HG03460 (cell line): ENCODE measurements around the gene FOXO6.

ENCODE experiments used
- ATAC-seq: cut with Tn5 transposase; IDR thresholded peaks from one replicate; pipeline ENCODE4 v1.9.1; 2021; ENCODE audit not compliant: unreplicated experiment

Gene FOXO6

GRCh38 chr1:41397020-41397419 lies 35.8 kb downstream of the FOXO6 start:
- no peak for ATAC-seq

- ATAC-seq = no peak
Measured at GRCh38 chr1:41397753-41398330, 36.6 kb downstream of the FOXO6 start.

DNA sequence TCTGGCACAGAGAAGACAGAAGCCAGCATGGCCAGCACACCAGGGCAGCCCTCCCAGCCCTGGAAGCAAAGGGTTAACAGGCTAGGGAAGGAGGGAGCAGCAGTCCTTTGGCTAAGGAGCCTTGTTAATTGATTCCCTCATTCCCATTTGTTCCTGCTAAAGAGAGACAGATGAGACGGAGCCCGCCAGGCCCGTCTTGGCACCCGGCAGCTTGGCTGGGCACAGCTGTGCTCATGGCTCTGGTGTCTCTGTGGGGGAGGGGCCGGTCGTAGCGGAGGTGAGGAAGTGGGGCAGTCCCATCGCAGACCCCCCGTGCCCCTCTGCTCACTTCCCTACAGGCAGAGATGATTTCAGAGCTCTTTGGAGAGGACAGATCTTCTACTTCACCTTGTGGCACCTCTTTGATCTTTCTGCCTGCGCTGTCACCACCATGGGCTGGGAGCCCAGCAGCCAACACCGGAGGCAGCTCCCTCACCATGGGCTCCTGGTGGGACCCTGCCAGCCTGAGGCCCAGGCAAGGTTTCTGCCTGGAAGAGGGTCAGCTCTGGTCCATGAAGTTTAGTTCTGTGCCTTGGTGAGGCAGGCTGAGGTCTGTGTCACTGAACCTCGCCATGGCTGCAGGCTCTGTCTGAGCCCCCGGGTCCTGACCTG lies 38.0 kb downstream of the FOXO6 start:
- ATAC-seq = no peak

GRCh38 chr1:41400225-41400624 lies 39.0 kb downstream of the FOXO6 start:
- no peak for ATAC-seq

DNA sequence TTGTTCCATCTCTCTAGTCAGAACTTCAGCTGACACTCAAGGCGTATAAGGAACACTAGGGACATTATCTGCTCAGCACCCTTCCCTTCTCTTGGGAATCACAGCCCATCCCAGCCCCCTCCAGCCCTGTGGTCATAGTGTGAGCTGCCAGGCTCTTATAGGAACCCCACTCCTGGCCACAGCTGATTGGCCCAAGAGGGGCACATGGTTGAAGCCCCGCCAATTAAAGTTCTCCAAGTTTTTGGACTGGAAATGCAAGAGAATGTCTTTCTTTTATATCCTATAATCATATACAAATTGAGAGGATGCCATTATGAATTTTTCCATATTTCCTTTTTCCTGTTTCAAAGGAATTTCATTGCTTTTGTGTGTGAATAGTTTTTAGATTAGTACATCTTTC lies 40.7 kb downstream of the FOXO6 start:
- no peak for ATAC-seq

- ATAC-seq = no peak
Measured at GRCh38 chr1:41404308-41404761, 43.1 kb downstream of the FOXO6 start.

GRCh38 chr1:41407664-41408252 lies 46.5 kb downstream of the FOXO6 start:
- no peak for ATAC-seq

DNA sequence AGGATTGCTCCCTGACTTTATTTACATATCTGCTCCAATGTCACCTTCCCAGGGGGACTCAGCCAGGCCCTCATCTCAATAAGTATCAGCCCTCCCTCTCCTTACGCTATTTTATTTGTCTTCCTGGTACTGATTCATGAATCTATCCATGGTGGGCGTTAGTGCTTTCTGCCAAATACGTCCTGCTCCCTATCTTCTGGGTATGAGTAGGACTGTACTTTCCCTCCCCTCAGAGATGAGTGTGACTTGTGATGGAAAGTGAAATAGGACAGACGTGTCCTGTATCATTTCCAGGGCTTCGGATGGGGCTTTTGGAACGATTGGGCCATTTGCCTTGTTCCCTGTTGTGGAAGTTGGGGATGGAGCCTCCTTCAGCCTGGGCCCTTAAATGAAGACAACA lies 47.5 kb downstream of the FOXO6 start:
- no peak for ATAC-seq

DNA sequence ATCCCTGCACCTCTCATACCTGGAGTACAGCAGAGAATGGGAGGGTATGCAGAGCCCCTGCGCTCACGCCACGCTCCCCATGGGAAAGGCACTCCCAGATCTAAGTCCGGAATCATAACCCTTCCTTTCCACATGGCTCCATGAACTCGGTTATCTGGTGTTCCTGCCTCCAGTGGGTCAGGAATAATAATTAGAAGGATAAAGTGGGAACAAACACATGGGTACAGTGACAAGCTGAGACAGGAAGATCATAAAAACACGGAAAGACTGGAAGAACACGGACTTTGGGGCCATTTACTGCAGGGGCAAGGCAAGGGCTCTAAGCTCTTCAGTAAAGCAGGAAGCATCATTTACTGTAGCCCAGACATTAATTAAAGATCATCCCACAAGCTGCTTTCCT lies 48.6 kb downstream of the FOXO6 start:
- ATAC-seq = no peak

GRCh38 chr1:41410462-41410861 lies 49.2 kb downstream of the FOXO6 start:
- no peak for ATAC-seq

GRCh38 chr1:41411229-41411628 lies 50.0 kb downstream of the FOXO6 start:
- no peak for ATAC-seq

DNA sequence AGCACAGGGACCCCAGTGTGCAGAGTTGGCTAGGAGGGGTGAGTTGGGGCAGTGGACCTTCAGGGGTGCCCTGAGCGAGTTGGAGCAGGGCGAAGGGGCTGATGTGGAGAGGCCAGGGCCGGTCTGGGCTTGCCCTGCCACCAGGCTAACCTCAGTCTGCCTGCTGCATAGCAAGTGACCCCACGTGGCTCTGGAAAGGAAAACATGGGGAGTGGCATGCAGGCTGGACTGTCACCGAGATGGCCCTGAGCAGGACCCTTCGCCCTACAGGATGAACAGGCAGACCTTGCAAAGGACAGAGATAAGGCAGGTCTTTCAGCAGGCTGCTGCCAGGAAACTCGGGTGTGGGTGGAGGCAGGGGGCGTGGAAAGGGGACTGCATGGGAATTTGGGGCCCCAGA lies 51.5 kb downstream of the FOXO6 start:
- no peak for ATAC-seq

- no peak for ATAC-seq
Measured at GRCh38 chr1:41413748-41414281, 52.6 kb downstream of the FOXO6 start.

GRCh38 chr1:41414296-41414695 lies 53.1 kb downstream of the FOXO6 start:
- no peak for ATAC-seq

DNA sequence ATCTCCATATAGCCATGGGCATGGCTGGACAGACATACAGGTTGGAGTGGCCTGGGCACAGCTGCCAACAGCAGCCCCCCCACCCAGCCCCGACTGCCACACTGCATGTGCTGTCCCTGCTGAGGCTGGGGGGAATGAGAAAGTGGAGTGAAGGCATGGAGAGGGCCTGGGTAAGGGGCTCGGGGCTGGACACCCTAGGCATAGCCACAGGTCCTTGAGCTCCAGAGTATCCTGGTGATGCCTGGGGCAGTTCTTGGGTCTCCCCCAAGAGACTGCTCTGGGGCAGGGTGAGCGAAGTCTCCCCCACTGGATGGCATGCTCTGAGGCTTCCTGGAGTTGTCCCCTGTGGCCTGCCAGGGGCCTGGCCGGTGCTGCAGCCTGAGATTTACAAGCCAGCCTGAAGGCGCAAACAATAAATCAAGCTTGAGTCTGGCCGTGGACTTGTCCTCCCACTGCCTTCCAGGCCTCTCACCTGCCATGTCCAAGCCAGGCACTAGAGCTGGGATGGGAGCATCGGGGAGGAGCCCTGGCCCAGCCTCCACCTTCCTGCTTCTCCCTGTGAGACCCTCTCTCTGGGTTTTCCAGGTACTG lies 53.6 kb downstream of the FOXO6 start:
- no peak for ATAC-seq

DNA sequence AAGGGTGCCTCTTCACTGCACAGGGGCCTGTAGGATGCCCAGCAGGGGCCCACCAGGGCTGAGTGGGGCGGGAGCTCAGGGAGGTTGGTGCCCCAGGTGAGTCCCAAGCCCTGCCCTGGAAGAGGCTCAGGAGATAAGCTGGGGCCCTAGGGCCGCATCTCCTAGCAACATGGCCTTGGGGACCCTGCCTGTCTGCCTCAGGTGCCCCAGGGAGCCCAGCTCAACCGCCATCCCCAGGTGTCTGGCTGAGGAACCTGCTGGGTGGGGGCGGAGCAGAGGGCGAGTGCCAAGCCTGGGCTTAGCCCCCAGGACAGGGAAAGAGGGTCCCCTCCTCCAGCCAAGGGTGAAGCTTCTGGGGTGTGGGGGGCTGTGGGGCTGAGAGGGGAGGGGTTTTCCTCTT lies 54.8 kb downstream of the FOXO6 start:
- no peak for ATAC-seq

DNA sequence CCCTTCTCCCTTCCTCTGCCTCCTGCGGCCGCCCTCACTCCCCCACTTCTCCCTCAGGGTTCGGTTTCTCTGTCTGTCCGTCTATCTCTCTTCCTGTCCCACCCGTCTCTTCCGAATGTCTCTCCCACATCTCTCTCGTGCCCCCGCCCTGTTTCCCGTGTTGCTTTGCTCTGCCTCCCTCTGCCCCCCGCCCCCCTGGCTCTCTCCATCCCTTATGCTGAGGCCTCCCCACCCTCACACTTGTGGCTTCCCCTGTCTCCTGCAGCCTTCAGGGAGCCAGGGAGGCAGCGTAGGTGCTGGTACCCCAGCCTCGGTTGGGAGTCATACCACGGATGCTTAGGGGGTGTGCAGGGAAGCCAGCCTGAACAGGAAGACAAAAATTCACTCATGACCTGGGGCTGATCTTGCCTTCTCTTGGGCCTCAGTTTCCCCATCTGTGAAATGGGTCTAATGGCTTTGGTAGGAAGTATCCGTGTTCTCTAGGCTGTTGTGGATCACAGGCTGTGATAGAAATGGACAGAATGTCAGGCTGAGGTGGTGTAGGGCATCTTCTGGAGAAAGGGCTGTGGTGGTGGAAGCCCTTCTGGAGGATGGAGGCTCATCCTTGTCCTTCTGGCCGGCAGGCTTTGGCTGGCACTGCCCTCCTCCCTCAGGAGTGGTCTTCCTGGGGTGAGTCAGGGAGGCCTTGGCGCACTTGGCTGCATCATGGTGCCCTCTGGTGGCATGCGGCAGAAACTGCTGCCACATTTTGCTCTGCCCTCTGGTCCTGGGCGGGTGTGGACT lies 55.5 kb downstream of the FOXO6 start:
- no peak for ATAC-seq

- no peak for ATAC-seq
Measured at GRCh38 chr1:41417335-41417682, 56.1 kb downstream of the FOXO6 start.

DNA sequence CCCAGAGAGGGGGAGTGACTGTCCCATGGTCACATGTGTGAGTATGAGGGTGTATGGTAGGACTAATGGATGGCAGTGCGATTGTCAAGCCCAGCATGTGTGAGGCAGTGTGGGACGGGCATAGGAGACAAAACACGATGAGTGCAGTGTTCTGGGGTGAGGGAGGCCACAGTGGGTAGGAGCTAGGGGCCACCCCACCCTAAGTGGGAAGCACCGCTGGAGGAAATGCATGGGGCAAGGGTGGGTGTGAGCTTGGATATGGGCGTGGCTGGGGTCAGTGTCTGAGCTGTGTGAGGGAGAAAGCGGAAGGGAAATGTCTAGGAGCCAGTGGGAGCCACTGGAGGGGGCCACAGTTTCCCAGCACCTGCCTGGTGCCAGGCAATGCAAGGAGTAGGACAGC lies 56.5 kb downstream of the FOXO6 start:
- no peak for ATAC-seq

- ATAC-seq = no peak
Measured at GRCh38 chr1:41418857-41419583, 57.8 kb downstream of the FOXO6 start.
